GM19395 (cell line): Measurements from ENCODE around the gene DOCK3.
"Not testable (repeated sequence)": the region's sequence is repeated elsewhere in the genome, so short reads cannot be mapped to it uniquely, and the experiment has no call there.

Experiments used
- ATAC-seq: cut with Tn5 transposase; IDR thresholded peaks from one replicate; pipeline ENCODE4 v1.9.1; 2021; ENCODE audit warnings: mild to moderate bottlenecking, moderate library complexity; ENCODE audit not compliant: unreplicated experiment

Gene DOCK3

DNA sequence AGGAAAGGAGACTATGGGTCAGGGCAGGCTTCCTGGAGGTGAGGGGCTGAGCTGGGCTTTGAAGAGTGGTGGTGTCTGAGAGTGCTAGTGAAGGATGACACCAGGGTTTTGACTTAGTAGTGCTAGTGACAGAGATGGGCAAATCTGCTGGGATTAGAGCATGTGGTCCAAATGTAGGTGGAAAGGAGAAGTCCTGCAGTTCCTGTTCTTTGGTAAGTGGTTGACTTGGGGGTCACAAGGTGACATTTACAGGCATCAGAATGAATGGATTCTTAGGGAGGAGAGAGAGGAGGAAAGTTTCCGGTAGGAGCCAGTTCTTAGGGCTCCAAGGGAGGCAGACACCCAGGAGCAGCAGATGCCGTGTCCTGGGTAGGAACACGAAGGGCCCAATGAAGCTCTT lies 796 bp upstream of the DOCK3 start:
- no peak for ATAC-seq

DNA sequence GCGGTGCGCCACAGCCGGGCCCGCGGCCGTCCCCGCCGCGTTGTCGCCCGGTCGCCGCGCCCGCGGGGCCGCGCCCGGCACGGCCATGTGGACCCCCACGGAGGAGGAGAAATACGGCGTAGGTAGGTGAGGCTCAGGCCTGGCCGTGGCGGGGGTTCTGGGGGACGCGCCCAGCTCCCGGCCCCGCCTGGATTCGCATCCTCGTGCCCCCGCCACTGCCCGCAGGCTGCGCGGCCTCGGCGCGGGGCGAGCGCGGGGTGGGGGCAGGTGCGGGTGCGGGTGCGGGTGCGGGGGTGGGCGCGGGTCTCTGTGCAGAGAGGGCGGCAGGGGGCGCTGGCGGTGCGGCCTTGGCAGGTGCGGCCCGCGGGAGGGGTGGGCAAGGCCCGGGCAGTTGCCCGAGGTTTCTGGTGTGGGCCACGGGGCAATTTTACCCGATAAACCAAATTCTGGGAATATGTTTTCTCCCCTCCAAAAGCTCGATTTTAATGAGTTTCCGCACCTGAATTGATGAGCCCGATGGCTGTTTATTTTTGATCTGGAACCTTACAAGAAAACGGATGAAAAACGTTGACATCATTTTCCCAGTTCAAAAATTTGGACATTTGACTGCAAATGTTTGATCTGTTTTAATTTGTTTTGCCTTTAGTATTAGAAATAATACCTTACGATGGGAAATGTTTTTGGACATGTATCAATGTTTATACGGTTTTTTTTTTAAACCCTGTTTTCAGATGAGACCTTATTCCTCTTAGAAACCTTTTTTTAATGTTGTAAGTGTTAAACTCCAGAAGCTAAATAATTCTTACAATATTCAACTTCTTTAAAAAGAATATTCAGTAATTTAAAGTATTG lies 678 bp downstream of the DOCK3 start:
- ATAC-seq: no peak

DNA sequence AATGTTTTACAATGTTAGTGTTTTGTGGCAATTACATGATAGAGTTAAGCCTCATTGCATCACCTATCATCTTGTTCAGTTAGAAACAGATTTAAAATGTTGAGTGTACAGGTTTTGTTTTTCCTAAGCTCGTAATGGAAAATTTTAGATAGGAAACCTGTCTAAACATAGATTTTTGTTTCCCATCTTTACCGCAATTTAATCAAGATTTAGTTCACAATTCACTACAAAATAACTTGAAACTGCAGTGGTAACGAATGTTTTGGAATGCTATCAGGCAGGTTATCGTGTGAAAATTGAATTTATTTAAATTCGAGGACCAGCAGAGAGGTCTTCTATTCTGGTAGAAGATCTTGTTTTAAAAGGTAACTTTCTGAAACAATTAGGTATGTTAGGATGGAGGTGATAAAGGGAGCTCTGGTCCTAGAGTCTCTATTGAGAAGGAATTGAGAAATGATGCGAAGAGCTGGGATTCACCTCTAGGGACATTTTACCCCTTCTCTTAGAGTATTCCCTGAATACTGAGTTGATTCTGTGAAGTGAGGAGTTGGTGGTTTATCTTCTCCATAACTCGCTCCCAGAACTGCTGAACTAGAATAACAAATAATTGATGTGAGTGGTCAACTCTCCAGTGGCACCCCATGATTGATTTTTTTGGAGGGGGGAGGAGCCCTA lies 1.4 kb downstream of the DOCK3 start:
- ATAC-seq: no peak

DNA sequence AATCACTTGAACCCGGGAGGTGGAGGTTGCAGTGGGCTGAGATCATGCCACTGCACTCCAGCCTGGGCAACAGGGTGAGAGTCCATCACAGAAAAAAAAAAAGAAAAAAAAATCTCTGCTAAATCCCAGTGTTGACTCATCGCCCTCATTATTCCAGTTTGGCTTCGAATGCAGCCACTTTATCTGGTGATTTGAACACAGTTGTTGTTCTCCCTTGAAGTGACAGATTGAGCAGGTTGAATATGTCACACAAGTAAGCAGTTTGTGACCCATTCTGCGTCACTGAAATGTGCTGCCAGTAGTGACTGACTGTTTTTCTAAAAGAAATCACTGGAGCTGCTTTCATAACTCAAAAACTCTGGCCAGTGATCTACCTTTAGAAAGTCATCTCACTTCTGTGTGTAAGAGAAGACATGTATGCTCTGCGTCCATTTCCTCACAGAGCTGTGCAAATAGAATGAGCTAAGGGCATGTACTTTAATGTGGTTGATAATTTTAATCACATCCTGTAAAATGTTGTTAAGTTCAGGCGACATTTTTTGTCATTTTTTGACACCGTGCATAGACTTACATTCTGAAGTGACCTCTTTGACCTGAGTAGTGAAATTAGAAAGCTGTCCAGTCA lies 12.5 kb downstream of the DOCK3 start:
- no peak for ATAC-seq

GRCh38 chr3:50687916-50688315 lies 13.2 kb downstream of the DOCK3 start:
- no peak for ATAC-seq

- ATAC-seq: not testable (repeated sequence)
Measured at GRCh38 chr3:50688602-50689001, 13.9 kb downstream of the DOCK3 start.

DNA sequence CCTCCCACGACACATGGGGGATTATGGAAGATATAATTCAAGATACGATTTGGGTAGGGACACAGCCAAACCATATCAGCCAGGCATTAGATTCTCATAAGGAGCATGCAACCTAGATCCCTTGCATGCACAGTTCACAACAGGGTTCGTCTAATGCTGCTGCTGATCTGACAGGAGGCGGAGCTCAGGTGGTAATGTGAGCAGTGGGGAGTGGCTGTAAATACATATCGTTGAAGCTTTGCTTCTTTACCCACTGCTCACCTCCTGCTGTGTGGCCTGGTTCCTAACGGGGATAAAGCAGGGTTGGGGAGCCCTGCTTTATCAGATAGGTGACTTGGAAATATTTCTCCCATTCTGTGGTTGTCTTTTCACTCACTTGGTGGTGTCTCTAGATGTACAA lies 14.8 kb downstream of the DOCK3 start:
- no peak for ATAC-seq

GRCh38 chr3:50695031-50695430 lies 20.3 kb downstream of the DOCK3 start:
- ATAC-seq: no peak

- no peak for ATAC-seq
Measured at GRCh38 chr3:50696276-50696675, 21.5 kb downstream of the DOCK3 start.

- ATAC-seq: no peak
Measured at GRCh38 chr3:50698269-50698668, 23.5 kb downstream of the DOCK3 start.

DNA sequence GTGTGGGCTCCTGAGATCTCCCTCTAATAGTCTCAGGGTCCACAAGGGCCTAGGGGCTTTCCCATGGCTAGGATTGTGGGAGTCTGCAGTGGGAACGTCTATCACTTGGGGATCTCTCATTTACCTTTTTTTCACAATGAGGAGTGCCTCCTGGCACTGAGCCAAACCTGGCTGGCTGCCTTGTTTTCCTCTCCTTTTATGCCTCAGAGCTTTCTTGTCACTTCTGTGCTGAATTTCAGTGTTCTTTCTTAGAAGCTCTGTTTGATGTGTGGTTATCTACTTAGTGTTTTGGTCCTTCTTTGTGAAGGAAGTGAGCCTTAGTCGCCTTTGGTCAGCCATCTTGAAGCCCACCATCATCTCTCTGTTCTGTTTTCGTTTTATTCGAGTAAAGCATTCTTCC lies 33.9 kb downstream of the DOCK3 start:
- ATAC-seq: no peak

DNA sequence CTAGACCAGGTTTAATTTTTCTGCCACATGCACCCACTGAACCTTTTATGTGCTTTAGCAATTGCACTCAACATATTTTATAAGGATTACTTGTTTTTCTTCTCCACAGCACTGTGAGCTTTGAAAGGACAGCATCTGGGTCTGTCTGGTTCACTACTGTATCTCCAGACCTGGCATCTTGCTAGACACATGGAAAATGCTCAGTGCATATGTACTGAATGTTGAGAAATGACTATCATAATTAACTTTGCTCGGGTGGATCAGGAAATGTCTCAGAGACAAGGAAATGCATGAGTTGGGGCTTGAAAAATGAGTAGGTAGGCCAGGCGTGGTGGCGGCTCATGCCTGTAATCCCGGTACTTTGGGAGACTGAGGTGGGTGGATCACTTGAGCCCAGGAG lies 40.2 kb downstream of the DOCK3 start:
- no peak for ATAC-seq

GRCh38 chr3:50724831-50725230 lies 50.1 kb downstream of the DOCK3 start:
- ATAC-seq: no peak

DNA sequence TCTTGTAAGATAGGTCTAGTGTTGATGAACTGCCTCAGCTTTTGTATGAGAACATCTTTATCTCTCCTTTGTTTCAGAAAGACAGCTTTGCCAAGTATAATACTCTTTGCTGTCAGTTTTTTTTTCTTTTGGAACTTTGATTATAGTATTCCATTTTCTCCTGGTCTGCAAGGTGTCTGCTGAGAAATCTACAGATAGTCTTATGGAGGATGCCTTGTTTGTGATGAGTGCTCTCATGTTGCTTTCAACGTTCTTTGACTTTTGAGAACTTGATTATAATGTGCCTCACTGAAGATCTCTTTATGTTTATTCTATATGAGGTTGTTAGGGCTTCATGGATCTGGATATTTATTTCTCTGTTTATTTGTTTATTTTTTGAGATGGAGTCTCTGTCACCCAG lies 60.3 kb downstream of the DOCK3 start:
- no peak for ATAC-seq

GRCh38 chr3:50737193-50737905 lies 62.6 kb downstream of the DOCK3 start:
- ATAC-seq: no peak

GRCh38 chr3:50737906-50738598 lies 63.3 kb downstream of the DOCK3 start:
- no peak for ATAC-seq

DNA sequence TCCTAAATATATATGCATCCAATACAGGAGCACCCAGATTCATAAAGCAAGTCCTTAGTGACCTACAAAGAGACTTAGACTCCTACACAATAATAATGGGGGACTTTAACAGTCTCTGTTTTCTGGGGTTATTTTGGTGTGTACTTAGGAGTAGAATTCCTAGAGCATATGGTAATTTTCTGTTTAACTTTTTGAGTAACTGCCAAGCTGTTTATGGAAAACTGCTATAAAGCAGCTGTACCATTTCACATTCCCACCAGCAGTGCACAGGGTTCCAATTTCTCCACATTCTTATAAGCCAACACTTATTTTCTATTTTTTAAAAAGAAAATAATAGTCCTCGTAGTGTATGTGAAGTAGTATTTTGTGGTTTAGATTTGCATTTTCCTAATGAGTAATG lies 68.9 kb downstream of the DOCK3 start:
- no peak for ATAC-seq

DNA sequence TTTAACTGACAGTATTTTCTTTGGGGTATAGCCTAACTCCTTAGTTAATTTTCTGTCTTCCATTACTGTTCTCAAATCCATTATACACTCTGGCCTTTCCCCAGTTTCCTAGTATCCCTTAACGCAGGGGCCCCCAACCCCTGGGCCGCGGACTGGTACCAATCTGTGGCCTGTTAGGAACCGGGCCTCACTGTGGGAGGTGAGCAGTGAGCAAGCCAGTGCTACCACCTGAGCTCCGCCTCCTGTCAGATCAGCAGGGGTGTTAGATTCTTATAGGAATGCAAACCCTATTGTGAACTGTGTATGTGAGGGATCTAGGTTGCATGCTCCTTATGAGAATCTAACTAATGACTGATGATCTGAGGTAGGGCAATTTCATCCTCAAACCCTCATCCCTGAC lies 75.1 kb downstream of the DOCK3 start:
- ATAC-seq: no peak

GRCh38 chr3:50759015-50759414 lies 84.3 kb downstream of the DOCK3 start:
- no peak for ATAC-seq

GRCh38 chr3:50777680-50778079 lies 103.0 kb downstream of the DOCK3 start:
- ATAC-seq: no peak

- not testable (repeated sequence) for ATAC-seq
Measured at GRCh38 chr3:50781766-50782165, 107.0 kb downstream of the DOCK3 start.
